ENCODE measurements around the gene ATRIP.

DNA sequence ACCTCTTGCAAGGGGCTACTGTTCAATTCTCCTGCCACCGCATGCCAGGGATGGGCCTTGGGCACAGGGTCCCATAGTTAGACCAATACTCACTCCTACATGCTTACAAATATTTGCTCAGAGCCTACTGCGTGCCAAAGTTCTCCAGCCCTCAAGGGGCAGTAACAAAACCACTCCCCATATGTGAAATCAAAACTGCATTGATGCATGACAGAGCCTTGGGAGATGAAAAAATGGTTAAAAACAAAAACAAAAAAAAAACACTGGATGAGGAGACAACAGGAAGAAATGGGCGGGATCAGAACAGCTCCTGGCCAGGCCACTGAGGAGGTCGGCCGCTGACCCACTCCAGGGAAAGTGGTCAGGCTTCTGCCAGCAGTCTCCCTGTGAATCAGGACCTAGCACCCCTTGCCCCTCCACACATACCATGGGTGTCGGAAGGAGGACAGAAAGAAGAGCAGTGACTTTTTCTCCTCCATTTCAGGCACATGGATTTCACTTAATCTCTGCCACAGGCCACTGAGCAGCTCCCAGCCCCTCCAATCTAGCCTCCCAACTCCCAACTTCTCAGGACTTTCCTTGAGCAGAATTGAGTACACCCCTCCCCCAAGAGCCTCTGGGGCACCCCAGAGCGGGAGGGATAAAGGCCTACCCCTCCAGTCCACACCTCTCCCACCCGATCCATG lies 19.4 kb upstream of the ATRIP start:
- TF ChIP-seq POLR2AphosphoS5 (IDR thresholded peaks at IDR 0.05) = no peak
- TF ChIP-seq, protein P1, sequence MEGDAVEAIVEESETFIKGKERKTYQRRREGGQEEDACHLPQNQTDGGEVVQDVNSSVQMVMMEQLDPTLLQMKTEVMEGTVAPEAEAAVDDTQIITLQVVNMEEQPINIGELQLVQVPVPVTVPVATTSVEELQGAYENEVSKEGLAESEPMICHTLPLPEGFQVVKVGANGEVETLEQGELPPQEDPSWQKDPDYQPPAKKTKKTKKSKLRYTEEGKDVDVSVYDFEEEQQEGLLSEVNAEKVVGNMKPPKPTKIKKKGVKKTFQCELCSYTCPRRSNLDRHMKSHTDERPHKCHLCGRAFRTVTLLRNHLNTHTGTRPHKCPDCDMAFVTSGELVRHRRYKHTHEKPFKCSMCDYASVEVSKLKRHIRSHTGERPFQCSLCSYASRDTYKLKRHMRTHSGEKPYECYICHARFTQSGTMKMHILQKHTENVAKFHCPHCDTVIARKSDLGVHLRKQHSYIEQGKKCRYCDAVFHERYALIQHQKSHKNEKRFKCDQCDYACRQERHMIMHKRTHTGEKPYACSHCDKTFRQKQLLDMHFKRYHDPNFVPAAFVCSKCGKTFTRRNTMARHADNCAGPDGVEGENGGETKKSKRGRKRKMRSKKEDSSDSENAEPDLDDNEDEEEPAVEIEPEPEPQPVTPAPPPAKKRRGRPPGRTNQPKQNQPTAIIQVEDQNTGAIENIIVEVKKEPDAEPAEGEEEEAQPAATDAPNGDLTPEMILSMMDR (IDR thresholded peaks at IDR 0.05) = no peak

Data from sigmoid colon (tissue), 4 donors.